LNCaP clone FGC (cell line): ENCODE results near the gene IP6K3.

ENCODE experiments used
- DNase-seq: peaks from one replicate; pipeline ENCODE4 v3.0.0-alpha.2; 2011; ENCODE audit warnings: low read depth
- H3K4me3 ChIP-seq: 2 replicates; pipeline ENCODE4 v1.5.1; 2011; ENCODE audit warnings: mild to moderate bottlenecking, low read depth, low read length, control low read depth
- TF ChIP-seq, protein P1 (sequence below): IDR thresholded peaks from 2 replicates; pipeline ENCODE4 v1.5.1; 2012; ENCODE audit warnings: mild to moderate bottlenecking; ENCODE audit not compliant: control insufficient read depth, insufficient read depth; ENCODE audit errors: extremely low read depth

Gene IP6K3

DNA sequence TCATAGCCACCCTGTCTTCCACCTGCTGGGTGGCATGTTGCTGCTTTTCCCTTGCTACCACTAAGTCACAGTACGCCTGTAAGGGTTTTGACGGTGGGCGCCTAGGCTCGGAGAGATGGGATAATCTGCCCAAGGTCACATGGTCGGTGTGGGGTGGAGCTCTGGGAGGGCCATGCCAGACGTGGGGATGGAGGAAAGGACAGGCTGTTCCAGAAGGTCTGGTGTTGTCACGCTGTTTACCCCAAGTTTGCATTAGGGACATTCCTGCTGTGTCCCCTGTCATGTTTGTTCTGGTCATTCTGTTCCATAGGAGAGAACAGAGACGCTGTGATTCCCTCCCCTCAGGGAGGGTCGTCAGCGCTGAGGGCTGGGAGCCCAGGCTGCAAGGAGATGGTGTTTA is 16.1 kb downstream of the IP6K3 start:
- TF ChIP-seq, protein P1, sequence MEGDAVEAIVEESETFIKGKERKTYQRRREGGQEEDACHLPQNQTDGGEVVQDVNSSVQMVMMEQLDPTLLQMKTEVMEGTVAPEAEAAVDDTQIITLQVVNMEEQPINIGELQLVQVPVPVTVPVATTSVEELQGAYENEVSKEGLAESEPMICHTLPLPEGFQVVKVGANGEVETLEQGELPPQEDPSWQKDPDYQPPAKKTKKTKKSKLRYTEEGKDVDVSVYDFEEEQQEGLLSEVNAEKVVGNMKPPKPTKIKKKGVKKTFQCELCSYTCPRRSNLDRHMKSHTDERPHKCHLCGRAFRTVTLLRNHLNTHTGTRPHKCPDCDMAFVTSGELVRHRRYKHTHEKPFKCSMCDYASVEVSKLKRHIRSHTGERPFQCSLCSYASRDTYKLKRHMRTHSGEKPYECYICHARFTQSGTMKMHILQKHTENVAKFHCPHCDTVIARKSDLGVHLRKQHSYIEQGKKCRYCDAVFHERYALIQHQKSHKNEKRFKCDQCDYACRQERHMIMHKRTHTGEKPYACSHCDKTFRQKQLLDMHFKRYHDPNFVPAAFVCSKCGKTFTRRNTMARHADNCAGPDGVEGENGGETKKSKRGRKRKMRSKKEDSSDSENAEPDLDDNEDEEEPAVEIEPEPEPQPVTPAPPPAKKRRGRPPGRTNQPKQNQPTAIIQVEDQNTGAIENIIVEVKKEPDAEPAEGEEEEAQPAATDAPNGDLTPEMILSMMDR: no peak
- DNase-seq: no peak
- H3K4me3 ChIP-seq: no peak overlapping the region

DNA sequence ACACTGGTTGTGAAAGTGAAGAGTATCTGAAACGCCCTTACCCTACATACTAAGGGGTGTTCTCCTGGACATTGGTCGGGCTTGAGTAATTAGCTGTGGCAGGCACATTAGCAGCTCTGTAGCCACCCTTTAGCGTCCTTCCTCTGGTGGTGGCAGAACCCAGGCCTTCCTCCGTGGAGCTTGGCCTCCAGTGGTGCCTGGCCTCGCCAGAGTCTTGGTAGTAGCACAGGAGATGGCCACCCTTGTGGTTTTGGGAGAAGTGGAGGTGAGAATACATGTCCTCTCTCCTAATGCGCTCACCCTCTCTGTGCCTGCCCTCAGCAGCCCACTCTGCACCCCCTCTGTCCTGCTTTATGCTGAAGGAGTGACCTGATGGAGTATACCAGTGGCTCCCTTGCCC is 17.6 kb downstream of the IP6K3 start:
- TF ChIP-seq, protein P1: no peak
- DNase-seq: no peak
- H3K4me3 ChIP-seq: no peak overlapping the region

DNA sequence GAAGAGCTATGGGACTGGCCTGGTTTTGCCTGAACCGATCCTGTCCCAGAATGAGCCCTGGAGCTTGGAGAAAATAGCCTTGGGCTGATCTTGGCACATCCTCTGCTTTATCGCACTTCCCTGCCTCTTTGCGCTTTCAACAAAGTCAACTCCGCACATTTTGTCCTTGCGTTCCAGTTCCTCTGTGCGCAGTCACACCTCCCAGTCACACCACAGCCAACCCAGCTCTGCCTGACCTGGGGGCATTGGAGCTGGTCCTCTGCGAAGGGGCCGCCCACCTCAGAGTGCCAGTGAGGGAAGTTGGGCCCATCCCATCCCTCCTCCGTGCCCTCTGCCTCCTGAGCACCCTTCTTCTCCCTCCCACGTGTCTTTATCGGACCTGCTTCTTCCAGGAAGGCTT is 18.3 kb downstream of the IP6K3 start:
- TF ChIP-seq, protein P1: no peak
- no peak overlapping the region for H3K4me3 ChIP-seq
- no peak for DNase-seq

DNA sequence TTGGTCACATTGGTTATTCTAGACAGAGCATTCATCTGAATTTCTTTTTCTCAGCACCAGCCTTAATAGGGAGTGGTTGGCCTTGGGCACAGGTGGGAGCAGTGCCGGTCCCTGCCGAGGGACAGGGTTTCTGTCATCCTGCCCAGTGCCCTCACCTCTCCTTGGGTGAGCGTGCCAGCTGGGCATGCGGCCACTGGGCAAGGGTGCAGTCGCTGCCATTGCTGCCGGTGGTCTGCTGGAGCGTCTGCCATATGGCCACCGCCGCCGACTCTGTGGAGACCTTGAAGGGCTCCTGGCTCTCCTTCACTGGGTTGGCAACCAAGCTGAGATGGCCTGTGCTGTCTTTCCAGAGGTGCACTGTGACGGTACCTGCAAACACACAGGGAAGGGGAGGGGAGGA is 18.8 kb downstream of the IP6K3 start:
- DNase-seq: no peak
- TF ChIP-seq, protein P1: no peak
- H3K4me3 ChIP-seq: no peak overlapping the region

DNA sequence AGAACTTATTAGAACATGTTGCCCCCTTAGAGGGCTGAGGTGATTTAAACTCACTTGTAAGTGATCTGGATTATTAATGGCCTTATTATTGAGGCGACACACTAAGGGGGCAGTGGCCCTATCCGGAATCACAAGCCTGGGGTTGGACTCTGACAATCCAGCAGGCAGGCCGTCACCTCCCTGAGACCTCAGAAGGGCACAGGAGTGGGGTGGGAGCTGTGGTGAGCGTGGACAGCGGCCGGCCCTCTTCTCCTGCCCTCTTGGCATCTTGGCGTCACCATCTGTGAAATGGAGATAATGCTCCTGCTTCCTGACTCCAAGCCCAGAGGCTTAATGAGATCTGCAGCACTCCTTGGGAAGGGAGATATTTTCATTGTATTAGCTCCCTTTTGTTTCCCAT is 19.6 kb downstream of the IP6K3 start:
- no peak overlapping the region for H3K4me3 ChIP-seq
- DNase-seq: no peak
- TF ChIP-seq, protein P1: no peak

DNA sequence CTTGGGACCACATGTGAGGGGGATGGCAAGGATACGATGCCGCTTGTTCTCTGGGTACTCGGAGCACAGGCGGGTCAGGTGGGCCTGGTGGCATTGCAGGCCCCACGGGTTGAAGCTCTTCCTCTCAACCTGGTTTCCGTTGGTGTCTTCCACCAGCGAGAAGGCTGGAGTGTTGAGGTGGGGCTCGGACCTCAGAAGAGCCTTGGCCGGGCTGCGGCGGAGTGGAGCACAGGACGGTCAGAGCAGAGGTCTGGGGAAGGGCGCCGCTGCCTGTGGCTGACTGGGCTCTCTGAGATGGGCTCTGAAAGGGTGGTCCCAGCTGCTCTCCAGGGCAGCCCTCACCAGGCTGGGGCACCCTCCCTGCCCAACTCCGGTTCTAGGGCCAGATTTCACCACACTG is 20.0 kb downstream of the IP6K3 start:
- TF ChIP-seq, protein P1: no peak
- no peak overlapping the region for H3K4me3 ChIP-seq

DNA sequence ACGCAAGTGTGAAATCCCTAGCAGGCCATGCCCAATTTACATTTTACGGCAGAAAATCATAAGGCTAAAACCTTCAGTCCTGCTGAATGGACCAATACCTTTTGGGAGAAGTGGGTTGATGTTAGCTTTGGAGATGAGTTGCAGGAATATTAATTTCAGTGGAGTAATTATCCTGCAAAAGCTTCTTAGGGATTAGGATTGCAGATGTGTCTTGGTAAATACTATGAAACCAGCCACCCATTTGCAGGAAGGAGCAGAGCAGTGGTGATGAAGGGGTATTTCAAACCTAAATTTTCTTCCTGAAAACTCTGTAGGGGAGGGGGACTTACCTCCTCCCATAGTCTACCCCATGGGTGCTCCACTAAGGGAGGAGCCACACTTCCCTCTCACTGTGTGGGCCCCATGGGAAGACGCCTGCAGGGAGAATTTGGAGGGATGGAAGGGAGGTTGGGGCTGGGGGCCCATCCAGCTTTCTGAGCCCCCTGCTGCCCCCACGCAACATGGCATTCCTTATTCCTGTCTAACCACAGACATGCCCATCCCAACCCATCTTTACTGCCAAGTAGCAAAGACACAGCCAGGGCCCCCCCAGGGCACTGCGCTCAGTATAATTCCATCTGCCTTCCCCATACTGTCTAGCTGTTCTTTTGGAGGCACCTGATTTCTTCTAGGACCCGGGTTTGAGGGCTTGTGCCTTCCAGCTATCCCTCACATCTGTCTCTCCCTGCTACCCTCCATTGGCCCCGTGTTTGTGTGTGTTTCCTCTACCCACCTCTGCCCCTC is 20.6 kb downstream of the IP6K3 start:
- TF ChIP-seq, protein P1: no peak
- no peak overlapping the region for H3K4me3 ChIP-seq
- DNase-seq: no peak

More for the DNA sequence above, 20.0 kb downstream of the IP6K3 start:
- DNase-seq: no peak
